A673 (cell line): Measurements from ENCODE around the gene IRF2BP2. TPM values are rescaled to one million over a fixed set of nuclear protein-coding genes. Genes with fewer than 3 reads are reported as not detected.

Experiments
- BruUV-seq: library from RNA; stranded (reverse); fragments of 400-500 nt; replicated peaks from 2 replicates; lab custom pipeline; 2021; lab: Mats Ljungman, UMichigan
- CTCF ChIA-PET: fragments of 300-600 bp; sonication (Branson Sonifier 250); formaldehyde crosslinking; loops from one replicate; lab custom pipeline; 2022; ENCODE audit warnings: antibody characterized with exemption; lab: Charles Lee
- POLR2A ChIA-PET: fragments of 300-600 bp; sonication (Branson Sonifier 250); formaldehyde crosslinking; loops from one replicate; lab custom pipeline; 2022; ENCODE audit warnings: antibody characterized with exemption; ENCODE audit not compliant: low non-redundant PET; lab: Charles Lee
- DNase-seq: peaks from one replicate; pipeline ENCODE4 v3.0.0-alpha.2; 2015; ENCODE audit warnings: low spot score
- H3K27ac ChIP-seq: fragments of 200-600 bp; sonication (generic); 2 replicates; pipeline ENCODE4 v1.5.1; 2016; ENCODE audit warnings: mixed run types, low read depth, mild to moderate bottlenecking, mixed read lengths, antibody characterized with exemption, low read length; ENCODE audit not compliant: poor library complexity, severe bottlenecking
- H3K27me3 ChIP-seq: fragments of 200-600 bp; sonication (generic); replicated peaks from 2 replicates; pipeline ENCODE4 v1.6.1; 2017; ENCODE audit warnings: mixed run types, low read depth, mild to moderate bottlenecking, mixed read lengths, antibody characterized with exemption, low read length; ENCODE audit not compliant: insufficient read depth, poor library complexity
- H3K36me3 ChIP-seq: fragments of 200-600 bp; sonication (generic); 2 replicates; pipeline ENCODE4 v1.6.1; 2016; ENCODE audit warnings: mixed run types, mild to moderate bottlenecking, mixed read lengths, antibody characterized with exemption, low read length; ENCODE audit not compliant: insufficient read depth, poor library complexity, severe bottlenecking
- H3K4me1 ChIP-seq: fragments of 200-600 bp; sonication (generic); 2 replicates; pipeline ENCODE4 v1.6.1; 2017; ENCODE audit warnings: mixed run types, mild to moderate bottlenecking, mixed read lengths, antibody characterized with exemption, low read length; ENCODE audit not compliant: insufficient read depth, poor library complexity, severe bottlenecking
- H3K4me3 ChIP-seq: fragments of 200-600 bp; sonication (generic); 2 replicates; pipeline ENCODE4 v1.5.1; 2016; ENCODE audit warnings: low read depth, mixed run types, mild to moderate bottlenecking, mixed read lengths, low read length; ENCODE audit not compliant: poor library complexity, severe bottlenecking
- H3K9me3 ChIP-seq: fragments of 200-600 bp; sonication (generic); 2 replicates; pipeline ENCODE4 v1.6.1; 2016; ENCODE audit warnings: mixed run types, low read depth, mild to moderate bottlenecking, mixed read lengths, antibody characterized with exemption, low read length; ENCODE audit not compliant: poor library complexity, severe bottlenecking
- CTCF ChIP-seq: fragments of 300-800, 200-600 bp; sonication (generic); conservative IDR thresholded peaks from 2 replicates; pipeline ENCODE4 v1.5.1; 2017; ENCODE audit warnings: low read depth, mild to moderate bottlenecking, antibody characterized with exemption, low read length, moderate library complexity, mixed read lengths
- EZH2 ChIP-seq: fragments of 200-600 bp; sonication (generic); IDR thresholded peaks from 2 replicates; pipeline ENCODE4 v1.6.1; 2017; ENCODE audit warnings: borderline replicate concordance, low read depth, mild to moderate bottlenecking, mixed read lengths, antibody characterized with exemption, low read length; ENCODE audit not compliant: poor library complexity, severe bottlenecking
- intact Hi-C: fragments of 100-400 bp; cut with micrococcal nuclease; formaldehyde crosslinking; loops from one replicate; pipeline ENCODE4 v1.10.0; 2022; ENCODE audit not compliant: unreplicated experiment
- total RNA-seq: library from RNA; stranded (reverse); gene quantifications from 2 replicates; pipeline ENCODE4 v1.2.3, GENCODE V29; 2021

IRF2BP2 gene
- total RNA-seq, 1 experiment from 2014 or later: 43.8 TPM

DNA sequence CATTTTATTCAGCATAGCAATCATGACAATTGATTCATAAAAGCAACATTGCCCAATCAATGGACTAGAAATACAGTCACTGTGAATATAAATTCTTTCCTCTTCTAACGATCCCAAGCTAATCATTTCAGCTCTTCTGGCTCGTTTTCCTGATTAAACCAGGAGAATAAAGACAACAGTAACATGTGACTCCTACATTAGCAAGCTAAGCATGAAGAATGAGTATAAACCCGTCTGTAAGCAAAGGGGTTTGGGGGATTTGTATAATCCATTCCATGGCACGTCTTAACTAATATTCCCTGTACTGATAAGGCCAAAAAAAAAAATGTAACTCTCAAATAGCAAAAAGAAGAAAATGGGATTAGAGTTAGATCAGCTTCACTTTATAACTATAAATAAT is 21.6 kb downstream of the IRF2BP2 start:
- H3K9me3 ChIP-seq: no peaks in the 10 kb centered on the region
- intact Hi-C loops: no loop called here

GRCh38 chr1:234586892-234587485 is 23.0 kb downstream of the IRF2BP2 start:
- no peaks in the 10 kb centered on the region for H3K9me3 ChIP-seq
- H3K27ac ChIP-seq: no peak overlapping the region
- TF ChIP-seq CTCF (no peak), EZH2 (no peak)
- ChIA-PET POLR2A (no interaction called here), CTCF (no interaction called here)
- no peaks in the 10 kb centered on the region for H3K36me3 ChIP-seq
- BruUV-seq: no TSS peak
- peaks cover 15% of the 10 kb centered on the region for H3K4me1 ChIP-seq
- no peaks in the 10 kb centered on the region for H3K27me3 ChIP-seq
- H3K4me3 ChIP-seq: no peak overlapping the region
- DNase-seq: no peak
- intact Hi-C loops: no loop called here

More for the DNA sequence above, 21.6 kb downstream of the IRF2BP2 start:
- Histone ChIP-seq H3K4me1 (peaks cover 15% of the 10 kb centered on the region), H3K27ac (no peak overlapping the region), H3K27me3 (no peaks in the 10 kb centered on the region), H3K36me3 (no peaks in the 10 kb centered on the region), H3K4me3 (no peak overlapping the region)
- ChIA-PET POLR2A (no interaction called here), CTCF (no interaction called here)
- no peak for DNase-seq
- BruUV-seq: no TSS peak
- TF ChIP-seq EZH2 (no peak), CTCF (no peak)

GRCh38 chr1:234586304-234586703 is 23.7 kb downstream of the IRF2BP2 start:
- POLR2A ChIA-PET: no interaction called here
- Histone ChIP-seq H3K36me3 (no peaks in the 10 kb centered on the region), H3K27me3 (no peaks in the 10 kb centered on the region), H3K9me3 (no peaks in the 10 kb centered on the region), H3K4me1 (peaks cover 15% of the 10 kb centered on the region), H3K4me3 (no peak overlapping the region), H3K27ac (no peak overlapping the region)
- no TSS peak for BruUV-seq
- TF ChIP-seq EZH2 (no peak), CTCF (no peak)
- intact Hi-C loops: no loop called here
- no peak for DNase-seq
- CTCF ChIA-PET: no interaction called here
